HepG2 (cell line): Measurements from ENCODE around the gene MT1M. TPM values are rescaled to one million over a fixed set of nuclear protein-coding genes. Genes with fewer than 3 reads are reported as not detected.

Experiments
- CCAR2 ChIP-seq: fragments of 200-400 bp; formaldehyde crosslinking; optimal IDR thresholded peaks from 2 replicates; pipeline ENCODE3; 2018; ENCODE audit warnings: low read depth, mild to moderate bottlenecking, low read length, moderate library complexity
- HDAC1 ChIP-seq: sonication (generic); formaldehyde crosslinking; IDR thresholded peaks from 2 replicates; pipeline ENCODE4 v1.5.1; 2020; ENCODE audit warnings: mild to moderate bottlenecking, missing genetic modification reagents
- IRF1 ChIP-seq: sonication (generic); formaldehyde crosslinking; IDR thresholded peaks from 2 replicates; pipeline ENCODE4 v1.4.0; 2020; ENCODE audit warnings: low read depth, mild to moderate bottlenecking, missing genetic modification reagents
- MATR3 ChIP-seq: sonication (generic); formaldehyde crosslinking; IDR thresholded peaks from 2 replicates; pipeline ENCODE4 v1.4.0; 2020; ENCODE audit warnings: missing genetic modification reagents
- MEIS1 ChIP-seq: sonication (generic); formaldehyde crosslinking; IDR thresholded peaks from 2 replicates; pipeline ENCODE4 v1.9.0; 2021; ENCODE audit warnings: mild to moderate bottlenecking, missing genetic modification reagents, moderate library complexity, borderline replicate concordance
- MZF1 ChIP-seq: sonication (generic); formaldehyde crosslinking; IDR thresholded peaks from 2 replicates; pipeline ENCODE4 v1.8.1; 2023; ENCODE audit warnings: mild to moderate bottlenecking, missing genetic modification reagents, borderline replicate concordance
- PAX8 ChIP-seq: sonication (generic); formaldehyde crosslinking; IDR thresholded peaks from 2 replicates; pipeline ENCODE4 v1.8.0; 2022; ENCODE audit warnings: mild to moderate bottlenecking, missing genetic modification reagents, borderline replicate concordance
- PCBP2 ChIP-seq: fragments of 200-400 bp; formaldehyde crosslinking; optimal IDR thresholded peaks from 2 replicates; pipeline ENCODE3; 2018; ENCODE audit warnings: low read length, low read depth; ENCODE audit not compliant: poor library complexity, severe bottlenecking
- SALL2 ChIP-seq: sonication (generic); formaldehyde crosslinking; IDR thresholded peaks from 2 replicates; pipeline ENCODE4 v1.8.1; 2023; ENCODE audit warnings: mild to moderate bottlenecking, missing genetic modification reagents, inconsistent platforms
- SRSF9 ChIP-seq: fragments of 200-400 bp; formaldehyde crosslinking; IDR thresholded peaks from 2 replicates; pipeline ENCODE4 v1.6.1; 2018; ENCODE audit warnings: borderline replicate concordance, mild to moderate bottlenecking, low read depth, low read length; ENCODE audit not compliant: insufficient read depth, poor library complexity, severe bottlenecking
- STAG1 ChIP-seq: sonication (generic); formaldehyde crosslinking; IDR thresholded peaks from 2 replicates; pipeline ENCODE4 v1.4.0; 2020; ENCODE audit warnings: missing genetic modification reagents
- U2AF1 ChIP-seq: fragments of 200-400 bp; formaldehyde crosslinking; optimal IDR thresholded peaks from 2 replicates; pipeline ENCODE3; 2017; ENCODE audit warnings: mild to moderate bottlenecking, low read depth, low read length
- ZNF224 ChIP-seq: sonication (generic); formaldehyde crosslinking; IDR thresholded peaks from 2 replicates; pipeline ENCODE4 v1.5.0; 2020; ENCODE audit warnings: mild to moderate bottlenecking, missing genetic modification reagents
- ZNF317 ChIP-seq: sonication (generic); formaldehyde crosslinking; IDR thresholded peaks from 2 replicates; pipeline ENCODE4 v1.5.0; 2020; ENCODE audit warnings: mild to moderate bottlenecking, missing genetic modification reagents
- ZNF335 ChIP-seq: sonication (generic); formaldehyde crosslinking; IDR thresholded peaks from 2 replicates; pipeline ENCODE4 v1.4.0; 2020; ENCODE audit warnings: missing genetic modification reagents
- ZNF605 ChIP-seq: sonication (generic); formaldehyde crosslinking; IDR thresholded peaks from 2 replicates; pipeline ENCODE4 v1.8.0; 2022; ENCODE audit warnings: mild to moderate bottlenecking, missing genetic modification reagents
- polyA plus RNA-seq, 8 experiments: library from polyadenylated mRNA; depleted of rRNA in 3 of 8; stranded (reverse) in 7 of 8; unstranded in 1 of 8; fragments of >200 nt; fragmentation: Illumina TruSeq in 4 of 8; extraction: Trizol in 4 of 8; gene quantifications; 2 replicates each; pipeline versions ENCODE4 v1.2.1 to v1.2.3, GENCODE V29; 2011 to 2016; ENCODE audit warnings: low read depth in 4 of 8, missing spikeins in 1 of 8, mixed read lengths in 1 of 8; ENCODE audit not compliant: insufficient read depth in 1 of 8
- total RNA-seq, 5 experiments: library from RNA; depleted of rRNA; stranded (reverse); fragments of >200 nt; fragmentation: Illumina TruSeq; extraction: Trizol; gene quantifications; 2 replicates each; pipeline ENCODE4 v1.2.3, GENCODE V29; 2016; ENCODE audit warnings: low read depth in 1 of 5
- TF ChIP-seq, protein P1 (sequence below): sonication (generic); formaldehyde crosslinking; IDR thresholded peaks from one replicate; pipeline ENCODE4 v1.5.1; 2020; ENCODE audit warnings: mild to moderate bottlenecking, missing genetic modification reagents; ENCODE audit errors: not compliant biosample characterization
- TF ChIP-seq, protein P2 (sequence below): sonication (generic); formaldehyde crosslinking; IDR thresholded peaks from 2 replicates; pipeline ENCODE4 v1.9.0; 2022; ENCODE audit warnings: missing genetic modification reagents, mild to moderate bottlenecking, borderline replicate concordance

MT1M gene
- total and polyA plus RNA-seq, 2 of the 13 experiments (the other 11 are each of a cell fraction or from before 2014, with no cell fraction given) = 4.6 TPM; not detected in 1

- TF ChIP-seq, protein P1, sequence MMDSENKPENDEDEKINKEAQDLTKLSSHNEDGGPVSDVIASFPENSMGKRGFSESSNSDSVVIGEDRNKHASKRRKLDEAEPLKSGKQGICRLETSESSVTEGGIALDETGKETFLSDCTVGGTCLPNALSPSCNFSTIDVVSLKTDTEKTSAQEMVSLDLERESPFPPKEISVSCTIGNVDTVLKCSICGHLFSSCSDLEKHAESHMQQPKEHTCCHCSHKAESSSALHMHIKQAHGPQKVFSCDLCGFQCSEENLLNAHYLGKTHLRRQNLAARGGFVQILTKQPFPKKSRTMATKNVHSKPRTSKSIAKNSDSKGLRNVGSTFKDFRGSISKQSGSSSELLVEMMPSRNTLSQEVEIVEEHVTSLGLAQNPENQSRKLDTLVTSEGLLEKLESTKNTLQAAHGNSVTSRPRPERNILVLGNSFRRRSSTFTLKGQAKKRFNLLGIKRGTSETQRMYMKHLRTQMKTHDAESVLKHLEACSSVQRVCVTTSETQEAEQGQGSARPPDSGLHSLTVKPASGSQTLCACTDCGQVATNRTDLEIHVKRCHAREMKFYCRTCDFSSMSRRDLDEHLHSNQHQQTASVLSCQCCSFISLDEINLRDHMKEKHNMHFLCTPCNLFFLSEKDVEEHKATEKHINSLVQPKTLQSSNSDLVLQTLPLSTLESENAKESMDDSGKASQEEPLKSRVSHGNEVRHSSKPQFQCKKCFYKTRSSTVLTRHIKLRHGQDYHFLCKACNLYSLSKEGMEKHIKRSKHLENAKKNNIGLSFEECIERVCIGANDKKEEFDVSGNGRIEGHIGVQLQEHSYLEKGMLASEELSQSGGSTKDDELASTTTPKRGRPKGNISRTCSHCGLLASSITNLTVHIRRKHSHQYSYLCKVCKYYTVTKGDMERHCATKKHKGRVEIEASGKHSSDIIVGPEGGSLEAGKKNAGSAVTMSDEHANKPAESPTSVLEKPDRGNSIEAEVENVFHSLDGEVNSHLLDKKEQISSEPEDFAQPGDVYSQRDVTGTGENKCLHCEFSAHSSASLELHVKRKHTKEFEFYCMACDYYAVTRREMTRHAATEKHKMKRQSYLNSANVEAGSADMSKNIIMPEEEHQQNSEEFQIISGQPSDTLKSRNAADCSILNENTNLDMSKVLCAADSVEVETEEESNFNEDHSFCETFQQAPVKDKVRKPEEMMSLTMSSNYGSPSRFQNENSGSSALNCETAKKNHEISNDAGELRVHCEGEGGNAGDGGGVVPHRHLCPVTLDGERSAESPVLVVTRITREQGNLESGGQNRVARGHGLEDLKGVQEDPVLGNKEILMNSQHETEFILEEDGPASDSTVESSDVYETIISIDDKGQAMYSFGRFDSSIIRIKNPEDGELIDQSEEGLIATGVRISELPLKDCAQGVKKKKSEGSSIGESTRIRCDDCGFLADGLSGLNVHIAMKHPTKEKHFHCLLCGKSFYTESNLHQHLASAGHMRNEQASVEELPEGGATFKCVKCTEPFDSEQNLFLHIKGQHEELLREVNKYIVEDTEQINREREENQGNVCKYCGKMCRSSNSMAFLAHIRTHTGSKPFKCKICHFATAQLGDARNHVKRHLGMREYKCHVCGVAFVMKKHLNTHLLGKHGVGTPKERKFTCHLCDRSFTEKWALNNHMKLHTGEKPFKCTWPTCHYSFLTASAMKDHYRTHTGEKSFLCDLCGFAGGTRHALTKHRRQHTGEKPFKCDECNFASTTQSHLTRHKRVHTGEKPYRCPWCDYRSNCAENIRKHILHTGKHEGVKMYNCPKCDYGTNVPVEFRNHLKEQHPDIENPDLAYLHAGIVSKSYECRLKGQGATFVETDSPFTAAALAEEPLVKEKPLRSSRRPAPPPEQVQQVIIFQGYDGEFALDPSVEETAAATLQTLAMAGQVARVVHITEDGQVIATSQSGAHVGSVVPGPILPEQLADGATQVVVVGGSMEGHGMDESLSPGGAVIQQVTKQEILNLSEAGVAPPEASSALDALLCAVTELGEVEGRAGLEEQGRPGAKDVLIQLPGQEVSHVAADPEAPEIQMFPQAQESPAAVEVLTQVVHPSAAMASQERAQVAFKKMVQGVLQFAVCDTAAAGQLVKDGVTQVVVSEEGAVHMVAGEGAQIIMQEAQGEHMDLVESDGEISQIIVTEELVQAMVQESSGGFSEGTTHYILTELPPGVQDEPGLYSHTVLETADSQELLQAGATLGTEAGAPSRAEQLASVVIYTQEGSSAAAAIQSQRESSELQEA (CRISPR knock-in tag) = peak; percentile 41
- TF ChIP-seq ZNF335 (CRISPR knock-in tag) (peak; percentile 58; the same call in 1 of the 2 replicates), MATR3 (CRISPR knock-in tag) (no peak), MEIS1 (CRISPR knock-in tag) (peak; percentile 78), ZNF224 (no peak), SRSF9 (no peak), PAX8 (no peak; the same call in 1 of the 2 replicates), STAG1 (CRISPR knock-in tag) (0 out of 2 replicates have a peak, but pooled peaks have one; percentile 2), CCAR2 (no peak), ZNF605 (CRISPR knock-in tag) (peak; percentile 41; the same call in 1 of the 2 replicates), SALL2 (CRISPR knock-in tag) (no peak), ZNF317 (CRISPR knock-in tag) (peak; percentile 40), PCBP2 (no peak), IRF1 (CRISPR knock-in tag) (no peak; the same call in 1 of the 2 replicates), MZF1 (CRISPR knock-in tag) (no peak), HDAC1 (peak; percentile 87), U2AF1 (no peak)
- TF ChIP-seq, protein P2, sequence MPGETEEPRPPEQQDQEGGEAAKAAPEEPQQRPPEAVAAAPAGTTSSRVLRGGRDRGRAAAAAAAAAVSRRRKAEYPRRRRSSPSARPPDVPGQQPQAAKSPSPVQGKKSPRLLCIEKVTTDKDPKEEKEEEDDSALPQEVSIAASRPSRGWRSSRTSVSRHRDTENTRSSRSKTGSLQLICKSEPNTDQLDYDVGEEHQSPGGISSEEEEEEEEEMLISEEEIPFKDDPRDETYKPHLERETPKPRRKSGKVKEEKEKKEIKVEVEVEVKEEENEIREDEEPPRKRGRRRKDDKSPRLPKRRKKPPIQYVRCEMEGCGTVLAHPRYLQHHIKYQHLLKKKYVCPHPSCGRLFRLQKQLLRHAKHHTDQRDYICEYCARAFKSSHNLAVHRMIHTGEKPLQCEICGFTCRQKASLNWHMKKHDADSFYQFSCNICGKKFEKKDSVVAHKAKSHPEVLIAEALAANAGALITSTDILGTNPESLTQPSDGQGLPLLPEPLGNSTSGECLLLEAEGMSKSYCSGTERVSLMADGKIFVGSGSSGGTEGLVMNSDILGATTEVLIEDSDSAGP (CRISPR knock-in tag) = peak; percentile 62
Observed at GRCh38 chr16:56607109-56607618, 25.3 kb upstream of the MT1M start (continued).
